Esophagus squamous epithelium (tissue), 5 donors: Measurements from ENCODE around the gene ARHGAP27. TPM values are rescaled to one million over a fixed set of nuclear protein-coding genes. Genes with fewer than 3 reads are reported as not detected.

Experiments used
- DNase-seq: peaks from one replicate; lab custom pipeline; 2025; lab: John Stamatoyannopoulos, UW
- H3K27ac ChIP-seq, 4 donors: fragments of 200-600 bp; sonication (generic); one replicate each; pipeline ENCODE4 v1.5.1; 2016 to 2019; ENCODE audit warnings: mild to moderate bottlenecking in 1 of 4
- H3K27me3 ChIP-seq, 4 donors: fragments of 200-600 bp; sonication (generic); 1 replicate in 3 of 4; 2 replicates in 1 of 4; pipeline versions ENCODE4 v1.5.1 to v1.6.0; 2017 to 2021; ENCODE audit warnings: antibody characterized with exemption in 1 of 4
- H3K36me3 ChIP-seq, 3 donors: fragments of 200-600 bp; sonication (generic); one replicate each; pipeline ENCODE4 v1.5.1; 2016 to 2019
- H3K4me1 ChIP-seq, 3 donors: fragments of 200-600 bp; sonication (generic); one replicate each; pipeline ENCODE4 v1.5.1; 2017 to 2019
- H3K4me3 ChIP-seq, 4 donors: fragments of 200-600 bp; sonication (generic); 1 replicate in 3 of 4; 2 replicates in 1 of 4; pipeline ENCODE4 v1.5.1; 2016 to 2019; ENCODE audit warnings: mild to moderate bottlenecking in 2 of 4, moderate library complexity in 1 of 4
- H3K9me3 ChIP-seq, 3 donors: fragments of 200-600 bp; sonication (generic); one replicate each; pipeline ENCODE4 v1.5.1; 2016 to 2019
- POLR2A ChIP-seq, 4 donors: fragments of 450-650 bp; IDR thresholded peaks; one replicate each; pipeline ENCODE4 v1.6.1; 2017; ENCODE audit warnings: antibody characterized with exemption in 4 of 4, mild to moderate bottlenecking in 4 of 4, moderate library complexity in 3 of 4
- WGBS, 2 donors: methylation state at CpG; one replicate each; pipeline ENCODE4 v1.1.5; 2018; 5-methylcytosine and 5-hydroxymethylcytosine counted together
- intact Hi-C: fragments of 100-400 bp; cut with DNase I; formaldehyde crosslinking; loops from one replicate; pipeline ENCODE4 v1.15.0; 2022
- total RNA-seq, 4 donors: library from RNA; depleted of rRNA; stranded (reverse); fragments of >200 nt; gene quantifications; one replicate each; pipeline ENCODE4 v1.1.0, GENCODE V29; 2016
- TF ChIP-seq, protein P1 (sequence below), 6 experiments: fragments of 450-650 bp in 4 of 6; fragments of 200-600 bp in 2 of 6; sonication (generic) in 2 of 6; IDR thresholded peaks; one replicate each; pipeline ENCODE4 v1.5.1; 2016 to 2019; ENCODE audit warnings: antibody characterized with exemption in 6 of 6, mild to moderate bottlenecking in 4 of 6, moderate library complexity in 4 of 6
- donor health status: DM: yes; HTN: yes; CAD: no.

ARHGAP27 gene
- total RNA-seq, 4 donors from 2014 or later, result 37.7 to 146 (median 103) TPM

DNA sequence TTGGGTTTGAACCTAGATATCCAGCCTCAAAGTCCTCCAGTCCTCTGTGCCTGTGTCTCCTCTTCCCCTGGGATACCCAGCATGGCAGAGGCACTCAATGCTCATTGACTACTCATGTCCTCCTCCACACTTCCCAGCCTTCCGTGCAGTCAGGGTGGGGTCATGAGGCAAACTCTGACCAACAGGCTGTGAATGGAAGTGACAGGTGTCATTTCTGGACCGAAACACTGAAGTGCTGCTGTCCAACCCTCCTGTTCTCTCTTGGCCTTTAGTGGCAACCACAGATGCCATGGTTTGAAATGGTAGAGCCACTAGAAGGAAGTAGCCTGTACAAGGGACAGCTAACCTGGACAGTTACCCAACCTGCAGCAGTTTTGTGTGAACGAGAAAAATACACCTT is 69.2 kb downstream of the ARHGAP27 start:
- Histone ChIP-seq H3K4me3 (no peak overlapping the region), H3K27me3 (no peaks in the 10 kb centered on the region), H3K36me3 (no peaks in the 10 kb centered on the region), H3K27ac (no peak overlapping the region), H3K4me1 (peaks cover 0 to 13% (median 0%) of the 10 kb centered on the region in 3 donors), H3K9me3 (no peaks in the 10 kb centered on the region)
- no peak for DNase-seq
- intact Hi-C loops, result no loop called here
- whole genome bisulfite sequencing, 2 donors, result 86 to 93% methylated on average over 2 of the region's 3 CpGs
- no peak for TF ChIP-seq POLR2A (IDR thresholded peaks at IDR 0.05)

DNA sequence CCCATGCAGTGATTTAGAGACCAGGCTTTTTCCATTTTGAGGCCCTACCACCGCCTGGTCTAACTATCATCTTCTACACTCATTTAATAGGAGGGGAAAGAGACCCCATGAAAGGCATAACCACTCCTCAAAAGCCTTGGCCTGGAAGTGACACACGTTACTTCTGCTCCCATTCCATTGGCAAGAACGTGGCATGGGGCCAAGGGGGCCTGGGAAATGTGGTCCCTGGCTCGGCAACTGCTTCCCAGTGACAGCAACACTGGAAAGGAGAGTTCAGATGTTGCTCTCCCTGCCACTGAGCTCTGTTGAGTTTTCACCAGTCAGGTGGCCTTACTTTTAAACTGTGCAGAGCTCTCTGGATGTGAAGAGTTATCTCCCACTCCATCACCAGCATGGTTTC is 70.7 kb downstream of the ARHGAP27 start:
- H3K36me3 ChIP-seq, result no peaks in the 10 kb centered on the region
- WGBS, 2 donors, result 76 to 95% methylated on average over 3 to 4 of the region's 4 CpGs
- no peaks in the 10 kb centered on the region for H3K27me3 ChIP-seq
- H3K4me1 ChIP-seq, result peaks cover 0 to 13% (median 0%) of the 10 kb centered on the region in 3 donors
- H3K27ac ChIP-seq, result no peak overlapping the region
- no peaks in the 10 kb centered on the region for H3K9me3 ChIP-seq
- intact Hi-C loops, result no loop called here
- no peak for DNase-seq
- H3K4me3 ChIP-seq, result no peak overlapping the region
- TF ChIP-seq, protein P1, sequence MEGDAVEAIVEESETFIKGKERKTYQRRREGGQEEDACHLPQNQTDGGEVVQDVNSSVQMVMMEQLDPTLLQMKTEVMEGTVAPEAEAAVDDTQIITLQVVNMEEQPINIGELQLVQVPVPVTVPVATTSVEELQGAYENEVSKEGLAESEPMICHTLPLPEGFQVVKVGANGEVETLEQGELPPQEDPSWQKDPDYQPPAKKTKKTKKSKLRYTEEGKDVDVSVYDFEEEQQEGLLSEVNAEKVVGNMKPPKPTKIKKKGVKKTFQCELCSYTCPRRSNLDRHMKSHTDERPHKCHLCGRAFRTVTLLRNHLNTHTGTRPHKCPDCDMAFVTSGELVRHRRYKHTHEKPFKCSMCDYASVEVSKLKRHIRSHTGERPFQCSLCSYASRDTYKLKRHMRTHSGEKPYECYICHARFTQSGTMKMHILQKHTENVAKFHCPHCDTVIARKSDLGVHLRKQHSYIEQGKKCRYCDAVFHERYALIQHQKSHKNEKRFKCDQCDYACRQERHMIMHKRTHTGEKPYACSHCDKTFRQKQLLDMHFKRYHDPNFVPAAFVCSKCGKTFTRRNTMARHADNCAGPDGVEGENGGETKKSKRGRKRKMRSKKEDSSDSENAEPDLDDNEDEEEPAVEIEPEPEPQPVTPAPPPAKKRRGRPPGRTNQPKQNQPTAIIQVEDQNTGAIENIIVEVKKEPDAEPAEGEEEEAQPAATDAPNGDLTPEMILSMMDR (IDR thresholded peaks at IDR 0.05), result no peak
- TF ChIP-seq POLR2A (IDR thresholded peaks at IDR 0.05), result no peak

GRCh38 chr17:45361451-45361850 is 71.2 kb downstream of the ARHGAP27 start:
- Histone ChIP-seq H3K4me1 (peaks cover 0 to 9% (median 0%) of the 10 kb centered on the region in 3 donors), H3K9me3 (no peaks in the 10 kb centered on the region), H3K4me3 (no peak overlapping the region), H3K36me3 (no peaks in the 10 kb centered on the region), H3K27ac (no peak overlapping the region), H3K27me3 (no peaks in the 10 kb centered on the region)
- DNase-seq, result no peak
- intact Hi-C loops, result no loop called here
- 80 to 81% methylated on average over 3 of the region's 3 CpGs for WGBS, 2 donors
- TF ChIP-seq POLR2A (IDR thresholded peaks at IDR 0.05), result no peak
- TF ChIP-seq, protein P1 (IDR thresholded peaks at IDR 0.05), result no peak

DNA sequence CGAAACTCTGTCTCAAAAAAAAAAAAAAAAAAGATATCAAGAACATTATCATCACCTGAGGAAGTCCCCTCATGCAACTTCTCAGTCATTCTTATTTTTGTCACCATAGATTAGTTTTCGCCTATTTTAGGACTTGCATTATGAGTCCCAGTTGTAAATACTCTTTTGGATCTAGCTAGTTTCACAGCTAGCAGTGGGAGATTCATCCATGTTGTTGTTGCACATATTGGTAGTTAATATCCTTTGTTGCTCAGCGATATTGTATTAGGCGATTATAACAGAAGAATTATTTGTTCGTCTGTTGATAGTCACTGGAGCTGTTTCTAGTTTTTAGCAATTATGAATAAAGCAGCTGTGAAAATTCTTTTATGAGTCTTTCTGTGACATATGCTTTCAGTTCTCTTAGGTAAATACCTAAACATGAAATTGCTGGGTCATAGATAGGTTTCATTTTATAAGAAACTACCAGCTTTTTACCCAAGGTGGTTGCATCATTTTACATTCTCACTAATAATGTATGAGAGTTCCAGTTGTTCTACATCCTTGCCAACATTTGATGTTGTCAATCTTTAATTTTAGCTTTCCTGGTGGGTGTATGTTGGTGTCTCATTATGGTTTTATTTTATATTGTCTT is 75.2 kb downstream of the ARHGAP27 start:
- Histone ChIP-seq H3K27ac (no peak overlapping the region), H3K27me3 (no peaks in the 10 kb centered on the region), H3K9me3 (no peaks in the 10 kb centered on the region), H3K36me3 (no peaks in the 10 kb centered on the region), H3K4me3 (no peak overlapping the region), H3K4me1 (peaks cover 0 to 4% (median 0%) of the 10 kb centered on the region in 3 donors)
- no peak for DNase-seq
- TF ChIP-seq, protein P1 (IDR thresholded peaks at IDR 0.05), result no peak
- TF ChIP-seq POLR2A (IDR thresholded peaks at IDR 0.05), result no peak
- 78 to 87% methylated on average over 5 of the region's 5 CpGs for WGBS, 2 donors
- intact Hi-C loops, result no loop called here

DNA sequence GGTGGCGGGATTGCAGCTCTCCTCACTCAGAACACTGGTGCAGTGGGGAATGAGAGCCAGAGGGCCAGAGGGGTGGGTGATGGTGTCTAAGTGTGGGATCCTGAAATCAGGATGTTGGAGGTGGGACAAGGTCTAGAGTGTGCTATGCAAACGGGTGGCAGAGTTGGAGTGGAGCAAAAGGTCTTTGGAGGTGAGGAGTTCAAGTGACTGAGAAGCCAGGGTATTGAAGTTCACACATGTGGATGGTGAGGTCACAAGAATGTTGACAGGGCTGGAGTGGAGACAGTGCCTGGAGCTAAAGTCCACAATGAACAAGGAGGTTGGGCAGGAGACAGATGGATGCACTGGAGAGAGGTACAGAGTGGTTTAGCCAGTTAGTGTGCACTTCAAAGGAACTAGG is 77.6 kb downstream of the ARHGAP27 start:
- 70 to 80% methylated on average over 2 of the region's 2 CpGs for WGBS, 2 donors

More for the DNA sequence above, 77.6 kb downstream of the ARHGAP27 start:
- H3K9me3 ChIP-seq, result no peaks in the 10 kb centered on the region
- no peak overlapping the region for H3K27ac ChIP-seq
- intact Hi-C loops, result no loop called here
- DNase-seq, result no peak
- H3K27me3 ChIP-seq, result no peaks in the 10 kb centered on the region
- peaks cover 0 to 4% (median 0%) of the 10 kb centered on the region in 3 donors for H3K4me1 ChIP-seq
- no peaks in the 10 kb centered on the region for H3K36me3 ChIP-seq
- H3K4me3 ChIP-seq, result no peak overlapping the region
- TF ChIP-seq, protein P1 (IDR thresholded peaks at IDR 0.05), result no peak
- no peak for TF ChIP-seq POLR2A (IDR thresholded peaks at IDR 0.05)
